K562 (cell line): ENCODE results near the gene MYL5. TPM values are rescaled to one million over a fixed set of nuclear protein-coding genes. Genes with fewer than 3 reads are reported as not detected.
A peak's percentile ranks its signal among the peaks of the same experiment; 100 is the strongest.

Source experiments
- CBFA2T2 ChIP-seq: fragments of 450-650 bp; conservative IDR thresholded peaks from 2 replicates; pipeline ENCODE4 v1.6.1; 2017; ENCODE audit warnings: mild to moderate bottlenecking
- CXXC5 ChIP-seq: fragments of 250-450 bp; sonication (Bioruptor Pico); IDR thresholded peaks from 2 replicates; pipeline ENCODE4 v1.8.0; 2022; ENCODE audit warnings: inconsistent platforms, mild to moderate bottlenecking, moderate library complexity
- ESRRB ChIP-seq: fragments of 250-450 bp; sonication (Bioruptor Pico); IDR thresholded peaks from 2 replicates; pipeline ENCODE4 v1.5.0; 2020; ENCODE audit warnings: mild to moderate bottlenecking, moderate library complexity, borderline replicate concordance
- GTF2B ChIP-seq: IDR thresholded peaks from 2 replicates; pipeline ENCODE4 v1.6.1; 2011; ENCODE audit not compliant: insufficient read length; ENCODE audit errors: extremely low read depth
- HDAC1 ChIP-seq, 2 experiments: fragments of 450-650 bp; IDR thresholded peaks; 2 replicates each; pipeline ENCODE4 v1.6.1; 2016 to 2017; ENCODE audit warnings: inconsistent platforms in 1 of 2, mild to moderate bottlenecking in 1 of 2, moderate library complexity in 1 of 2
- HDAC2 ChIP-seq: fragments of 450-650 bp; IDR thresholded peaks from 2 replicates; pipeline ENCODE4 v1.6.1; 2016; ENCODE audit warnings: mild to moderate bottlenecking
- HMGN3 ChIP-seq: IDR thresholded peaks from 2 replicates; pipeline ENCODE4 v1.6.1; 2011; ENCODE audit warnings: borderline replicate concordance, low read depth, mild to moderate bottlenecking, mixed read lengths, low read length; ENCODE audit not compliant: insufficient read length; ENCODE audit errors: extremely low read depth
- PHF20 ChIP-seq: fragments of 450-650 bp; IDR thresholded peaks from 2 replicates; pipeline ENCODE4 v1.6.1; 2018; ENCODE audit not compliant: partially characterized antibody
- RBFOX2 ChIP-seq: fragments of 200-400 bp; formaldehyde crosslinking; IDR thresholded peaks from 2 replicates; pipeline ENCODE4 v1.6.1; 2017; ENCODE audit warnings: low read depth, mild to moderate bottlenecking, low read length, moderate library complexity
- SIN3A ChIP-seq, 2 experiments: fragments of 150-350 bp in 1 of 2; IDR thresholded peaks; 2 replicates each; pipeline ENCODE4 v1.6.1; 2011 to 2016; ENCODE audit warnings: borderline replicate concordance in 2 of 2, low read depth in 2 of 2, low read length in 2 of 2, mild to moderate bottlenecking in 2 of 2, moderate library complexity in 2 of 2; ENCODE audit not compliant: control insufficient read depth in 1 of 2
- SLC30A9 ChIP-seq: fragments of 250-450 bp; sonication (Bioruptor Pico); IDR thresholded peaks from 2 replicates; pipeline ENCODE4 v1.8.0; 2022; ENCODE audit warnings: mild to moderate bottlenecking, moderate library complexity
- TSC22D4 ChIP-seq: fragments of 450-650 bp; IDR thresholded peaks from 2 replicates; pipeline ENCODE4 v1.6.1; 2016; ENCODE audit warnings: missing genetic modification characterization, missing biosample characterization, control low read depth
- ZZZ3 ChIP-seq: fragments of 450-650 bp; IDR thresholded peaks from 2 replicates; pipeline ENCODE4 v1.6.1; 2016; ENCODE audit warnings: antibody characterized with exemption, mild to moderate bottlenecking, moderate library complexity
- polyA plus RNA-seq, 8 experiments: library from polyadenylated mRNA; depleted of rRNA in 4 of 8; stranded (reverse) in 5 of 8; unstranded in 3 of 8; fragments of >200 nt; fragmentation: Nextera tagmentation in 2 of 8; fragmentation: Illumina TruSeq in 1 of 8; extraction: Ambion mirVana in 2 of 8; extraction: Trizol in 1 of 8; gene quantifications; 2 replicates each; pipeline versions ENCODE4 v1.2.1 to v1.2.3, GENCODE V29; 2011 to 2014; ENCODE audit warnings: inconsistent platforms in 1 of 8, missing spikeins in 1 of 8
- total RNA-seq, 7 experiments: library from RNA; depleted of rRNA in 6 of 7; stranded (reverse); fragments of >200 nt in 6 of 7; fragmentation: Illumina TruSeq in 2 of 7; extraction: Trizol in 2 of 7; gene quantifications; 2 replicates each; pipeline versions ENCODE4 v1.2.1 to v1.2.3, GENCODE V29; 2011 to 2021; ENCODE audit warnings: low replicate concordance in 1 of 7
- TF ChIP-seq, protein P1 (sequence below): sonication (generic); formaldehyde crosslinking; IDR thresholded peaks from 2 replicates; pipeline ENCODE4 v1.8.0; 2022; ENCODE audit warnings: missing genetic modification reagents, mild to moderate bottlenecking, moderate library complexity, borderline replicate concordance
- TF ChIP-seq, protein P2 (sequence below): sonication (generic); formaldehyde crosslinking; IDR thresholded peaks from 2 replicates; pipeline ENCODE4 v1.9.0; 2022; ENCODE audit warnings: mild to moderate bottlenecking, missing genetic modification reagents
- TF ChIP-seq, protein P3 (sequence below): sonication (generic); formaldehyde crosslinking; IDR thresholded peaks from 2 replicates; pipeline ENCODE4 v1.8.0; 2022; ENCODE audit warnings: missing genetic modification reagents, mild to moderate bottlenecking, borderline replicate concordance
- TF ChIP-seq, protein P4 (sequence below): conservative IDR thresholded peaks from 2 replicates; pipeline ENCODE4 v1.6.1; 2011; ENCODE audit warnings: low read depth, mild to moderate bottlenecking, low read length; ENCODE audit not compliant: control insufficient read depth
- TF ChIP-seq, protein P5 (sequence below): IDR thresholded peaks from 3 replicates; pipeline ENCODE4 v1.6.1; 2011; ENCODE audit warnings: borderline replicate concordance, mild to moderate bottlenecking, moderate library complexity; ENCODE audit not compliant: insufficient read length; ENCODE audit errors: extremely low read depth

The MYL5 gene
- total and polyA plus RNA-seq, 9 of the 15 experiments (the other 6 are each of a cell fraction or from before 2014, with no cell fraction given): 1.4 to 10.0 (median 4.1) TPM

- TF ChIP-seq, protein P1, sequence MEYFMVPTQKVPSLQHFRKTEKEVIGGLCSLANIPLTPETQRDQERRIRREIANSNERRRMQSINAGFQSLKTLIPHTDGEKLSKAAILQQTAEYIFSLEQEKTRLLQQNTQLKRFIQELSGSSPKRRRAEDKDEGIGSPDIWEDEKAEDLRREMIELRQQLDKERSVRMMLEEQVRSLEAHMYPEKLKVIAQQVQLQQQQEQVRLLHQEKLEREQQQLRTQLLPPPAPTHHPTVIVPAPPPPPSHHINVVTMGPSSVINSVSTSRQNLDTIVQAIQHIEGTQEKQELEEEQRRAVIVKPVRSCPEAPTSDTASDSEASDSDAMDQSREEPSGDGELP: no peak
- no peak for TF ChIP-seq GTF2B
- TF ChIP-seq, protein P2, sequence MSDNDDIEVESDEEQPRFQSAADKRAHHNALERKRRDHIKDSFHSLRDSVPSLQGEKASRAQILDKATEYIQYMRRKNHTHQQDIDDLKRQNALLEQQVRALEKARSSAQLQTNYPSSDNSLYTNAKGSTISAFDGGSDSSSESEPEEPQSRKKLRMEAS (CRISPR knock-in tag): peak; percentile 70
- TF ChIP-seq SLC30A9: no peak
- peak; percentile 41 for TF ChIP-seq RBFOX2
- TF ChIP-seq CBFA2T2: no peak
- peak; percentile 7; the same call in 1 of the 2 replicates for TF ChIP-seq CXXC5 (CRISPR knock-in tag)
- TF ChIP-seq HMGN3: peak; percentile 33
- no peak for TF ChIP-seq HDAC2
- no peak for TF ChIP-seq ZZZ3
- no peak for TF ChIP-seq TSC22D4
- TF ChIP-seq ESRRB: no peak
- no peak for TF ChIP-seq HDAC1 (IDR thresholded peaks at IDR 0.05)
- TF ChIP-seq, protein P3, sequence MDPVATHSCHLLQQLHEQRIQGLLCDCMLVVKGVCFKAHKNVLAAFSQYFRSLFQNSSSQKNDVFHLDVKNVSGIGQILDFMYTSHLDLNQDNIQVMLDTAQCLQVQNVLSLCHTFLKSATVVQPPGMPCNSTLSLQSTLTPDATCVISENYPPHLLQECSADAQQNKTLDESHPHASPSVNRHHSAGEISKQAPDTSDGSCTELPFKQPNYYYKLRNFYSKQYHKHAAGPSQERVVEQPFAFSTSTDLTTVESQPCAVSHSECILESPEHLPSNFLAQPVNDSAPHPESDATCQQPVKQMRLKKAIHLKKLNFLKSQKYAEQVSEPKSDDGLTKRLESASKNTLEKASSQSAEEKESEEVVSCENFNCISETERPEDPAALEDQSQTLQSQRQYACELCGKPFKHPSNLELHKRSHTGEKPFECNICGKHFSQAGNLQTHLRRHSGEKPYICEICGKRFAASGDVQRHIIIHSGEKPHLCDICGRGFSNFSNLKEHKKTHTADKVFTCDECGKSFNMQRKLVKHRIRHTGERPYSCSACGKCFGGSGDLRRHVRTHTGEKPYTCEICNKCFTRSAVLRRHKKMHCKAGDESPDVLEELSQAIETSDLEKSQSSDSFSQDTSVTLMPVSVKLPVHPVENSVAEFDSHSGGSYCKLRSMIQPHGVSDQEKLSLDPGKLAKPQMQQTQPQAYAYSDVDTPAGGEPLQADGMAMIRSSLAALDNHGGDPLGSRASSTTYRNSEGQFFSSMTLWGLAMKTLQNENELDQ (CRISPR knock-in tag): no peak
- TF ChIP-seq SIN3A (IDR thresholded peaks at IDR 0.05; ENCODE audit: borderline replicate concordance in 2 of 2, control insufficient read depth in 1 of 2, low read depth in 2 of 2, low read length in 2 of 2): peak; percentile 31 to 34; a peak in 1 of 4 replicates
- TF ChIP-seq, protein P4, sequence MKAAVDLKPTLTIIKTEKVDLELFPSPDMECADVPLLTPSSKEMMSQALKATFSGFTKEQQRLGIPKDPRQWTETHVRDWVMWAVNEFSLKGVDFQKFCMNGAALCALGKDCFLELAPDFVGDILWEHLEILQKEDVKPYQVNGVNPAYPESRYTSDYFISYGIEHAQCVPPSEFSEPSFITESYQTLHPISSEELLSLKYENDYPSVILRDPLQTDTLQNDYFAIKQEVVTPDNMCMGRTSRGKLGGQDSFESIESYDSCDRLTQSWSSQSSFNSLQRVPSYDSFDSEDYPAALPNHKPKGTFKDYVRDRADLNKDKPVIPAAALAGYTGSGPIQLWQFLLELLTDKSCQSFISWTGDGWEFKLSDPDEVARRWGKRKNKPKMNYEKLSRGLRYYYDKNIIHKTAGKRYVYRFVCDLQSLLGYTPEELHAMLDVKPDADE: no peak
- no peak for TF ChIP-seq PHF20
- TF ChIP-seq, protein P5, sequence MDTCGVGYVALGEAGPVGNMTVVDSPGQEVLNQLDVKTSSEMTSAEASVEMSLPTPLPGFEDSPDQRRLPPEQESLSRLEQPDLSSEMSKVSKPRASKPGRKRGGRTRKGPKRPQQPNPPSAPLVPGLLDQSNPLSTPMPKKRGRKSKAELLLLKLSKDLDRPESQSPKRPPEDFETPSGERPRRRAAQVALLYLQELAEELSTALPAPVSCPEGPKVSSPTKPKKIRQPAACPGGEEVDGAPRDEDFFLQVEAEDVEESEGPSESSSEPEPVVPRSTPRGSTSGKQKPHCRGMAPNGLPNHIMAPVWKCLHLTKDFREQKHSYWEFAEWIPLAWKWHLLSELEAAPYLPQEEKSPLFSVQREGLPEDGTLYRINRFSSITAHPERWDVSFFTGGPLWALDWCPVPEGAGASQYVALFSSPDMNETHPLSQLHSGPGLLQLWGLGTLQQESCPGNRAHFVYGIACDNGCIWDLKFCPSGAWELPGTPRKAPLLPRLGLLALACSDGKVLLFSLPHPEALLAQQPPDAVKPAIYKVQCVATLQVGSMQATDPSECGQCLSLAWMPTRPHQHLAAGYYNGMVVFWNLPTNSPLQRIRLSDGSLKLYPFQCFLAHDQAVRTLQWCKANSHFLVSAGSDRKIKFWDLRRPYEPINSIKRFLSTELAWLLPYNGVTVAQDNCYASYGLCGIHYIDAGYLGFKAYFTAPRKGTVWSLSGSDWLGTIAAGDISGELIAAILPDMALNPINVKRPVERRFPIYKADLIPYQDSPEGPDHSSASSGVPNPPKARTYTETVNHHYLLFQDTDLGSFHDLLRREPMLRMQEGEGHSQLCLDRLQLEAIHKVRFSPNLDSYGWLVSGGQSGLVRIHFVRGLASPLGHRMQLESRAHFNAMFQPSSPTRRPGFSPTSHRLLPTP: no peak
These were observed 822 bp upstream of the MYL5 start (continued) for GRCh38 chr4:673349-674091.
